OCI-LY1 (cell line): ENCODE data around the gene M1AP.

Source experiments
- H2AFZ ChIP-seq: fragments of 200-600 bp; sonication (generic), shearing (Covaris generic); 2 replicates; pipeline ENCODE4 v1.6.0; 2014; ENCODE audit warnings: antibody characterized with exemption, mild to moderate bottlenecking, low read length
- H3F3A ChIP-seq: fragments of 200-600 bp; sonication (generic), shearing (Covaris generic); 2 replicates; pipeline ENCODE4 v1.6.0; 2014; ENCODE audit warnings: mild to moderate bottlenecking, antibody characterized with exemption, low read length, moderate library complexity; ENCODE audit not compliant: insufficient read depth
- H3K27ac ChIP-seq: fragments of 200-600 bp; sonication (generic); 2 replicates; pipeline ENCODE4 v1.5.1; 2014; ENCODE audit warnings: low read length, mixed run types, mild to moderate bottlenecking, low read depth; ENCODE audit not compliant: poor library complexity, severe bottlenecking
- H3K27me3 ChIP-seq: fragments of 200-600 bp; sonication (generic); 2 replicates; pipeline ENCODE4 v1.6.0; 2014; ENCODE audit warnings: antibody characterized with exemption, mild to moderate bottlenecking, low read length, moderate library complexity; ENCODE audit not compliant: insufficient read depth
- H3K36me3 ChIP-seq: fragments of 200-600 bp; sonication (generic); 2 replicates; pipeline ENCODE4 v1.6.1; 2014; ENCODE audit warnings: mild to moderate bottlenecking, antibody characterized with exemption, low read length, moderate library complexity, mixed read lengths; ENCODE audit not compliant: insufficient read depth
- H3K4me1 ChIP-seq: fragments of 200-600 bp; sonication (generic); 2 replicates; pipeline ENCODE4 v1.5.1; 2014; ENCODE audit warnings: mild to moderate bottlenecking, low read length, moderate library complexity; ENCODE audit not compliant: insufficient read depth, severe bottlenecking
- H3K4me2 ChIP-seq: fragments of 200-600 bp; sonication (generic), shearing (Covaris generic); 2 replicates; pipeline ENCODE4 v1.6.1; 2014; ENCODE audit warnings: low read length
- H3K4me3 ChIP-seq: fragments of 200-600 bp; sonication (generic); 2 replicates; pipeline ENCODE4 v1.5.1; 2014; ENCODE audit warnings: low read length, low read depth, mild to moderate bottlenecking, mixed read lengths; ENCODE audit not compliant: poor library complexity, severe bottlenecking
- H3K79me2 ChIP-seq: fragments of 200-600 bp; shearing (Covaris generic); 2 replicates; pipeline ENCODE4 v1.6.1; 2016; ENCODE audit warnings: mixed run types, low read length, mixed read lengths; ENCODE audit not compliant: insufficient read depth
- H3K9ac ChIP-seq: fragments of 200-600 bp; sonication (generic), shearing (Covaris generic); 2 replicates; pipeline ENCODE4 v1.6.1; 2014; ENCODE audit warnings: mild to moderate bottlenecking, low read length, mixed read lengths
- H3K9me2 ChIP-seq: fragments of 200-600 bp; sonication (generic), shearing (Covaris generic); 2 replicates; pipeline ENCODE4 v1.6.1; 2014; ENCODE audit warnings: low read depth, mild to moderate bottlenecking, low read length, mixed read lengths
- H3K9me3 ChIP-seq: fragments of 200-600 bp; shearing (Covaris generic); 2 replicates; pipeline ENCODE4 v1.6.1; 2014; ENCODE audit warnings: low read length, mixed read lengths
- H4K20me1 ChIP-seq: fragments of 200-600 bp; sonication (generic), shearing (Covaris generic); 2 replicates; pipeline ENCODE4 v1.6.0; 2016; ENCODE audit warnings: mild to moderate bottlenecking, low read length; ENCODE audit not compliant: insufficient read depth
- EZH2 ChIP-seq: fragments of 200-600 bp; sonication (generic), shearing (Covaris generic); IDR thresholded peaks from 2 replicates; pipeline ENCODE4 v1.8.0; 2017; ENCODE audit warnings: borderline replicate concordance, mixed run types, mild to moderate bottlenecking, antibody characterized with exemption, low read length, moderate library complexity, mixed read lengths
- TF ChIP-seq, protein P1 (sequence below): fragments of 200-600 bp; sonication (generic), shearing (Covaris generic); IDR thresholded peaks from 2 replicates; pipeline ENCODE4 v1.5.1; 2017; ENCODE audit warnings: mild to moderate bottlenecking, antibody characterized with exemption, low read length, moderate library complexity, mixed read lengths

Gene M1AP

GRCh38 chr2:74548900-74549826, 99.0 kb downstream of the M1AP start:
- TF ChIP-seq EZH2, result no peak
- TF ChIP-seq, protein P1, sequence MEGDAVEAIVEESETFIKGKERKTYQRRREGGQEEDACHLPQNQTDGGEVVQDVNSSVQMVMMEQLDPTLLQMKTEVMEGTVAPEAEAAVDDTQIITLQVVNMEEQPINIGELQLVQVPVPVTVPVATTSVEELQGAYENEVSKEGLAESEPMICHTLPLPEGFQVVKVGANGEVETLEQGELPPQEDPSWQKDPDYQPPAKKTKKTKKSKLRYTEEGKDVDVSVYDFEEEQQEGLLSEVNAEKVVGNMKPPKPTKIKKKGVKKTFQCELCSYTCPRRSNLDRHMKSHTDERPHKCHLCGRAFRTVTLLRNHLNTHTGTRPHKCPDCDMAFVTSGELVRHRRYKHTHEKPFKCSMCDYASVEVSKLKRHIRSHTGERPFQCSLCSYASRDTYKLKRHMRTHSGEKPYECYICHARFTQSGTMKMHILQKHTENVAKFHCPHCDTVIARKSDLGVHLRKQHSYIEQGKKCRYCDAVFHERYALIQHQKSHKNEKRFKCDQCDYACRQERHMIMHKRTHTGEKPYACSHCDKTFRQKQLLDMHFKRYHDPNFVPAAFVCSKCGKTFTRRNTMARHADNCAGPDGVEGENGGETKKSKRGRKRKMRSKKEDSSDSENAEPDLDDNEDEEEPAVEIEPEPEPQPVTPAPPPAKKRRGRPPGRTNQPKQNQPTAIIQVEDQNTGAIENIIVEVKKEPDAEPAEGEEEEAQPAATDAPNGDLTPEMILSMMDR, result no peak
- Histone ChIP-seq H3K9me2 (no peaks in the 10 kb centered on the region), H3K79me2 (no peaks in the 10 kb centered on the region), H4K20me1 (no peaks in the 10 kb centered on the region), H3K4me1 (peaks cover 9% of the 10 kb centered on the region), H3K27me3 (peaks cover 13% of the 10 kb centered on the region), H3K9ac (no peak overlapping the region), H3K4me3 (no peak overlapping the region), H2AFZ (no peak overlapping the region), H3F3A (no peaks in the 10 kb centered on the region), H3K36me3 (no peaks in the 10 kb centered on the region), H3K27ac (no peak overlapping the region), H3K9me3 (no peaks in the 10 kb centered on the region), H3K4me2 (no peak overlapping the region)

GRCh38 chr2:74548285-74548899, 99.7 kb downstream of the M1AP start:
- Histone ChIP-seq H3K4me3 (no peak overlapping the region), H3K27ac (no peak overlapping the region), H2AFZ (no peak overlapping the region), H3K79me2 (no peaks in the 10 kb centered on the region), H3K36me3 (no peaks in the 10 kb centered on the region), H3K4me1 (peaks cover 3% of the 10 kb centered on the region), H3K27me3 (peaks cover 13% of the 10 kb centered on the region), H3F3A (no peaks in the 10 kb centered on the region), H3K9ac (no peak overlapping the region), H3K9me2 (no peaks in the 10 kb centered on the region), H4K20me1 (no peaks in the 10 kb centered on the region), H3K9me3 (no peaks in the 10 kb centered on the region), H3K4me2 (no peak overlapping the region)
- no peak for TF ChIP-seq EZH2
- TF ChIP-seq, protein P1, result no peak

- no peaks in the 10 kb centered on the region for H3K9me2 ChIP-seq
- H3K4me1 ChIP-seq, result no peaks in the 10 kb centered on the region
- no peaks in the 10 kb centered on the region for H3K36me3 ChIP-seq
- H3K4me2 ChIP-seq, result no peak overlapping the region
- H4K20me1 ChIP-seq, result no peaks in the 10 kb centered on the region
- H3K9me3 ChIP-seq, result no peaks in the 10 kb centered on the region
- H3K79me2 ChIP-seq, result no peaks in the 10 kb centered on the region
- no peak overlapping the region for H3K4me3 ChIP-seq
- no peak overlapping the region for H2AFZ ChIP-seq
- H3K27ac ChIP-seq, result no peak overlapping the region
- H3F3A ChIP-seq, result no peaks in the 10 kb centered on the region
- no peak for TF ChIP-seq EZH2
- TF ChIP-seq, protein P1, result no peak
- peaks cover 13% of the 10 kb centered on the region for H3K27me3 ChIP-seq
- H3K9ac ChIP-seq, result no peak overlapping the region
These were observed 102.1 kb downstream of the M1AP start for GRCh38 chr2:74546004-74546403.
